Measurements from ENCODE around the gene KMT2E.

- no peak for TF ChIP-seq EZH2 (IDR thresholded peaks at IDR 0.05; ENCODE audit: insufficient read depth, poor library complexity, severe bottlenecking)
- no peak for TF ChIP-seq EZH2phosphoT487 (IDR thresholded peaks at IDR 0.05; ENCODE audit: insufficient read depth, low read depth)
Measured at GRCh38 chr7:105151152-105151551, 137.1 kb downstream of the KMT2E start.

Measured in GM23248 (cell line).